Nephron progenitor cell (in vitro differentiated cells): ENCODE results near the gene GOLGA5.
A peak's percentile ranks its signal among the peaks of the same experiment; 100 is the strongest.
"Not testable (repeated sequence)": the region's sequence is repeated elsewhere in the genome, so short reads cannot be mapped to it uniquely, and the experiment has no call there.

ENCODE experiments used
- DNase-seq: peaks from one replicate; pipeline ENCODE4 v3.0.0; 2021
- H3K27ac Mint-ChIP-seq: 2 replicates; pipeline ENCODE4 v1.8.0; 2021; ENCODE audit warnings: mild to moderate bottlenecking, moderate library complexity, mixed read lengths
- H3K27me3 Mint-ChIP-seq: 2 replicates; pipeline ENCODE4 v1.8.0; 2021; ENCODE audit warnings: mild to moderate bottlenecking, low read depth, mixed read lengths; ENCODE audit not compliant: poor library complexity
- H3K36me3 Mint-ChIP-seq: 2 replicates; pipeline ENCODE4 v1.8.0; 2021; ENCODE audit warnings: low read depth, mixed read lengths
- H3K4me1 Mint-ChIP-seq: 2 replicates; pipeline ENCODE4 v1.8.0; 2021; ENCODE audit warnings: mixed read lengths
- H3K4me3 Mint-ChIP-seq: 2 replicates; pipeline ENCODE4 v1.8.0; 2021; ENCODE audit warnings: mild to moderate bottlenecking, moderate library complexity, mixed read lengths
- H3K9me3 Mint-ChIP-seq: 2 replicates; pipeline ENCODE4 v1.8.0; 2021; ENCODE audit warnings: mild to moderate bottlenecking, moderate library complexity, mixed read lengths
- TF ChIP-seq, protein P1 (sequence below): fragments of 200-600 bp; sonication (generic); IDR thresholded peaks from 2 replicates; pipeline ENCODE4 v1.5.0; 2021; ENCODE audit warnings: antibody characterized with exemption

Gene GOLGA5

GRCh38 chr14:92813201-92813600, 19.1 kb downstream of the GOLGA5 start:
- Mint-ChIP-seq H3K27me3 (no peaks in the 10 kb centered on the region), H3K4me3 (no peak overlapping the region), H3K4me1 (no peaks in the 10 kb centered on the region), H3K36me3 (peaks cover 32% of the 10 kb centered on the region), H3K27ac (no peak overlapping the region), H3K9me3 (no peaks in the 10 kb centered on the region)
- TF ChIP-seq, protein P1, sequence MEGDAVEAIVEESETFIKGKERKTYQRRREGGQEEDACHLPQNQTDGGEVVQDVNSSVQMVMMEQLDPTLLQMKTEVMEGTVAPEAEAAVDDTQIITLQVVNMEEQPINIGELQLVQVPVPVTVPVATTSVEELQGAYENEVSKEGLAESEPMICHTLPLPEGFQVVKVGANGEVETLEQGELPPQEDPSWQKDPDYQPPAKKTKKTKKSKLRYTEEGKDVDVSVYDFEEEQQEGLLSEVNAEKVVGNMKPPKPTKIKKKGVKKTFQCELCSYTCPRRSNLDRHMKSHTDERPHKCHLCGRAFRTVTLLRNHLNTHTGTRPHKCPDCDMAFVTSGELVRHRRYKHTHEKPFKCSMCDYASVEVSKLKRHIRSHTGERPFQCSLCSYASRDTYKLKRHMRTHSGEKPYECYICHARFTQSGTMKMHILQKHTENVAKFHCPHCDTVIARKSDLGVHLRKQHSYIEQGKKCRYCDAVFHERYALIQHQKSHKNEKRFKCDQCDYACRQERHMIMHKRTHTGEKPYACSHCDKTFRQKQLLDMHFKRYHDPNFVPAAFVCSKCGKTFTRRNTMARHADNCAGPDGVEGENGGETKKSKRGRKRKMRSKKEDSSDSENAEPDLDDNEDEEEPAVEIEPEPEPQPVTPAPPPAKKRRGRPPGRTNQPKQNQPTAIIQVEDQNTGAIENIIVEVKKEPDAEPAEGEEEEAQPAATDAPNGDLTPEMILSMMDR, result no peak
- no peak for DNase-seq

- H3K36me3 Mint-ChIP-seq, result peaks cover 56% of the 10 kb centered on the region
- TF ChIP-seq, protein P1, result no peak
- DNase-seq, result no peak
- H3K9me3 Mint-ChIP-seq, result no peaks in the 10 kb centered on the region
- H3K27me3 Mint-ChIP-seq, result no peaks in the 10 kb centered on the region
- peaks cover 5% of the 10 kb centered on the region for H3K4me1 Mint-ChIP-seq
- peak overlapping the region; percentile 27 for H3K27ac Mint-ChIP-seq
- H3K4me3 Mint-ChIP-seq, result no peak overlapping the region
Observed at GRCh38 chr14:92819011-92819597, 25.0 kb downstream of the GOLGA5 start.

- DNase-seq, H3K9me3 Mint-ChIP-seq, H3K4me1 Mint-ChIP-seq, H3K27me3 Mint-ChIP-seq, H3K4me3 Mint-ChIP-seq: not testable (repeated sequence)
- Mint-ChIP-seq H3K36me3 (peaks cover 64% of the 10 kb centered on the region), H3K27ac (peak overlapping the region; percentile 2)
Observed at GRCh38 chr14:92819680-92820535, 25.8 kb downstream of the GOLGA5 start.

DNA sequence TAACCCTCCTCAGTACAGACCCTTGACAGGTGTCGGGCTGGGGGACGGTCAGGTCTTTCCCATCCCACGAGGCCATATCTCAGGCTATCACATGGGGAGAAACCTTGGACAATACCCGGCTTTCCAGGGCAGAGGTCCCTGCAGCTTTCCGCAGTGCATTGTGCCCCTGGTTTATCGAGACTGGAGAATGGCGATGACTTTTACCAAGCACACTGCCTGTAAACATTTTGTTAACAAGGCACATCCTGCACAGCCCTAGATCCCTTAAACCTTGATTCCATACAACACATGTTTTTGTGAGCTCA, 26.4 kb downstream of the GOLGA5 start:
- H3K36me3 Mint-ChIP-seq, result peaks cover 67% of the 10 kb centered on the region
- H3K27ac Mint-ChIP-seq, H3K4me3 Mint-ChIP-seq, DNase-seq, H3K9me3 Mint-ChIP-seq, H3K27me3 Mint-ChIP-seq, H3K4me1 Mint-ChIP-seq: not testable (repeated sequence)

GRCh38 chr14:92830902-92831301, 36.8 kb downstream of the GOLGA5 start:
- peaks cover 2% of the 10 kb centered on the region for H3K27me3 Mint-ChIP-seq
- H3K4me3 Mint-ChIP-seq, result no peak overlapping the region
- H3K27ac Mint-ChIP-seq, result no peak overlapping the region
- H3K36me3 Mint-ChIP-seq, result peaks cover 53% of the 10 kb centered on the region
- H3K9me3 Mint-ChIP-seq, result no peaks in the 10 kb centered on the region
- DNase-seq, result no peak
- TF ChIP-seq, protein P1, result no peak
- H3K4me1 Mint-ChIP-seq, result peaks cover 21% of the 10 kb centered on the region

DNA sequence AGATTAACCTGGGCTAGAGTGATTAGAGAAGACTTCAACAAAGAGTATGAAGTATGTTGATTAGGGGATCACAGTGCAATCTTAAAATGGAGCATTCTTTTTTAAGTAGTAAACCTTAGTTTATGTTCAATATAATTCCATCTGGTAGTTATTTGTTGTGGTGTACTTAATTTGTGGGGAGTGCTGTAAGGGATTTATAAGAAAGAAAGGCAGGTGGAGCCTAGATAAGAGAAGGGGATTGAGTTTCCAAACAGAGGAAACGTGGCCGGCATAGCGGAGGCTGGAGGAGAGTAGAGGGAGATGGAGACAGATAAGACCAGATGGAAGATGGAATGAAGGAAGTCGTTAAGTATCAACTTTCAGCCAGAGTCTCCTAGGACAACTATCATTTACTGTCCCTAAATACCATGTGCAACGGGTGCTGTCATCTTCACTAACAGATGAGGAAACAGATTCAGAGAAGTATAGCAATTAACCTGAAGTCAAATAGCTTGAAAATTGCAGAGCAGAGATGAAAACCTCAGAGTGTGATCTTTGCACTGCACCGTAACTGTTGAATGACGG, 38.1 kb downstream of the GOLGA5 start:
- DNase-seq, result no peak
- H3K9me3 Mint-ChIP-seq, result no peaks in the 10 kb centered on the region
- H3K36me3 Mint-ChIP-seq, result peaks cover 46% of the 10 kb centered on the region
- TF ChIP-seq, protein P1, result no peak
- peaks cover 21% of the 10 kb centered on the region for H3K4me1 Mint-ChIP-seq
- H3K27ac Mint-ChIP-seq, result peak overlapping the region; percentile 11
- H3K27me3 Mint-ChIP-seq, result peaks cover 2% of the 10 kb centered on the region
- H3K4me3 Mint-ChIP-seq, result no peak overlapping the region
